Stimulated activated CD4-positive, alpha-beta T cell treated with anti-CD3 and anti-CD28 coated beads, Interleukin-1b, Interleukin-23, amount 100 ng/mL, for 24 hours (primary cell): ENCODE data around the gene SSBP3.
A peak's percentile ranks its signal among the peaks of the same experiment; 100 is the strongest.
"Not testable (repeated sequence)": the region's sequence is repeated elsewhere in the genome, so short reads cannot be mapped to it uniquely, and the experiment has no call there.

ENCODE experiments used
- DNase-seq, 4 experiments: peaks; one replicate each; pipeline ENCODE4 v3.0.0-alpha.2; 2020; ENCODE audit warnings: low read depth in 4 of 4, low spot score in 1 of 4

Gene SSBP3

GRCh38 chr1:54227891-54228310 lies 178.3 kb downstream of the SSBP3 start:
- no peak for DNase-seq

- DNase-seq: no peak
These were observed 179.0 kb downstream of the SSBP3 start for GRCh38 chr1:54227091-54227602.

- DNase-seq: no peak
These were observed 180.1 kb downstream of the SSBP3 start for GRCh38 chr1:54225986-54226559.

GRCh38 chr1:54225378-54225777 lies 180.8 kb downstream of the SSBP3 start:
- DNase-seq: no peak

- no peak for DNase-seq
These were observed 182.0 kb downstream of the SSBP3 start for GRCh38 chr1:54224233-54224632.

- no peak for DNase-seq
These were observed 182.6 kb downstream of the SSBP3 start for GRCh38 chr1:54223441-54224202.

- DNase-seq: no peak
These were observed 183.5 kb downstream of the SSBP3 start for GRCh38 chr1:54222711-54223110.

- DNase-seq: no peak
These were observed 184.2 kb downstream of the SSBP3 start for GRCh38 chr1:54221867-54222484.

GRCh38 chr1:54221113-54221834 lies 184.9 kb downstream of the SSBP3 start:
- no peak for DNase-seq

GRCh38 chr1:54220004-54220811 lies 186.0 kb downstream of the SSBP3 start:
- DNase-seq: no peak

- no peak for DNase-seq
These were observed 186.5 kb downstream of the SSBP3 start for GRCh38 chr1:54219688-54220003.

GRCh38 chr1:54218883-54219687 lies 187.1 kb downstream of the SSBP3 start:
- DNase-seq: no peak

- DNase-seq: no peak
These were observed 190.7 kb downstream of the SSBP3 start for GRCh38 chr1:54215523-54215922.

GRCh38 chr1:54212872-54213271 lies 193.3 kb downstream of the SSBP3 start:
- DNase-seq: no peak

GRCh38 chr1:54207896-54208295 lies 198.3 kb downstream of the SSBP3 start:
- not testable (repeated sequence) for DNase-seq

GRCh38 chr1:54207287-54207686 lies 198.9 kb downstream of the SSBP3 start:
- no peak for DNase-seq

GRCh38 chr1:54204199-54204598 lies 202.0 kb downstream of the SSBP3 start:
- DNase-seq: no peak

- peak in 1 of 4 experiments; percentile 4 for DNase-seq
These were observed 205.6 kb downstream of the SSBP3 start for GRCh38 chr1:54200519-54200997.

- DNase-seq: peak; percentile 68 to 84 (median 78)
These were observed 206.3 kb downstream of the SSBP3 start, which contains the start of the genes CYB5RL and MRPL37 for GRCh38 chr1:54199765-54200518. CYB5RL (minus strand) TSS chr1:54200030; CDS start chr1:54195616, 4,414 bp downstream. MRPL37 (plus strand) TSS chr1:54200167; CDS start chr1:54200244, 77 bp downstream.
